Mucosa of descending colon (tissue), 3 donors: Measurements from ENCODE around the gene SLC2A13. TPM values are rescaled to one million over a fixed set of nuclear protein-coding genes. Genes with fewer than 3 reads are reported as not detected.

Experiments used
- ATAC-seq: fragments of 200-7000 bp; cut with Tn5 transposase; one replicate; pipeline ENCODE4 v1.9.1; 2020; ENCODE audit warnings: mild to moderate bottlenecking, moderate library complexity
- DNase-seq, 3 donors: peaks; one replicate each; pipeline ENCODE4 v3.0.0-alpha.2; 2020
- H3K36me3 ChIP-seq: fragments of 200-600 bp; one replicate; pipeline ENCODE4 v1.8.0; 2021; ENCODE audit warnings: low read depth, mild to moderate bottlenecking
- H3K4me1 ChIP-seq: fragments of 200-600 bp; one replicate; pipeline ENCODE4 v1.8.0; 2021; ENCODE audit warnings: low read depth, mild to moderate bottlenecking
- H3K4me3 ChIP-seq: fragments of 200-600 bp; one replicate; pipeline ENCODE4 v1.8.0; 2021; ENCODE audit warnings: mild to moderate bottlenecking
- H3K9me3 ChIP-seq: fragments of 200-600 bp; one replicate; pipeline ENCODE4 v1.8.0; 2021; ENCODE audit warnings: mild to moderate bottlenecking
- intact Hi-C, 2 donors: fragments of 100-400 bp; cut with DNase I in 1 of 2; cut with micrococcal nuclease in 1 of 2; formaldehyde crosslinking; loops; one replicate each; pipeline versions ENCODE4 v1.11.0 to v1.11.1; 2022; cut with DNase I, micrococcal nuclease
- total RNA-seq, 3 donors: library from RNA; stranded (reverse); fragmentation: NEBNext Ultra II Directional in 2 of 3; extraction: Animal tissue kit (Norgen Biotek cat#: 25700) in 2 of 3; gene quantifications; one replicate each; pipeline versions ENCODE4 v1.2.1 to v1.2.4, GENCODE V29; 2021 to 2023
- TF ChIP-seq, protein P1 (sequence below): fragments of 200-600 bp; IDR thresholded peaks from one replicate; pipeline ENCODE4 v1.8.0; 2022; ENCODE audit warnings: antibody characterized with exemption, mild to moderate bottlenecking
- donor health status: DM: no; HTN: no; CAD: no; lungs with moderate emphysema.
- donor health status: DM: no; HTN: no; CAD: no.
- donor health status: DM: no; HTN: yes; CAD: no.

SLC2A13 gene
- total RNA-seq, 3 donors from 2014 or later: 25.0 to 41.8 (median 34.1) TPM

DNA sequence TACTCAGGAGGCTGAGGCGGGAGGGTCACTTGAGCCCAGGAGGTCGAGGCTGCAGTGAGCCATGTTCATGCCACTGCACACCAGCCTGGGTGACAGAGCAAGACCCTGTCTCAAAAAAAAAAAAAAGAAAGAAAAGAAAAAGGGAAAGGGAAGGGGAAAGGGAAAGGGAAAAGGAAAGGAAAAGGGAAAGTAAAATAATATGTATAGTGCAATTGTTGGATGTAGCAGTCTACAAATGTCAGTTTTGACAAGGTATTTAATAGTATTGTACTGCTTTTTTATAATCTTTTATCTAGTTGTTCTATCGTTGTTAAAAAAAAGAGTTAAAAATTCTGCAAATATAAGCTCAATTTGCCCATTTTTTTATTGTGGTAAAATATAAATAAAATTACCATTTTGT is 67.3 kb downstream of the SLC2A13 start:
- Histone ChIP-seq H3K9me3 (no peaks in the 10 kb centered on the region), H3K4me1 (peaks cover 1% of the 10 kb centered on the region), H3K4me3 (no peak overlapping the region), H3K36me3 (no peaks in the 10 kb centered on the region)
- intact Hi-C loops: no loop called here
- DNase-seq: no peak
- TF ChIP-seq, protein P1, sequence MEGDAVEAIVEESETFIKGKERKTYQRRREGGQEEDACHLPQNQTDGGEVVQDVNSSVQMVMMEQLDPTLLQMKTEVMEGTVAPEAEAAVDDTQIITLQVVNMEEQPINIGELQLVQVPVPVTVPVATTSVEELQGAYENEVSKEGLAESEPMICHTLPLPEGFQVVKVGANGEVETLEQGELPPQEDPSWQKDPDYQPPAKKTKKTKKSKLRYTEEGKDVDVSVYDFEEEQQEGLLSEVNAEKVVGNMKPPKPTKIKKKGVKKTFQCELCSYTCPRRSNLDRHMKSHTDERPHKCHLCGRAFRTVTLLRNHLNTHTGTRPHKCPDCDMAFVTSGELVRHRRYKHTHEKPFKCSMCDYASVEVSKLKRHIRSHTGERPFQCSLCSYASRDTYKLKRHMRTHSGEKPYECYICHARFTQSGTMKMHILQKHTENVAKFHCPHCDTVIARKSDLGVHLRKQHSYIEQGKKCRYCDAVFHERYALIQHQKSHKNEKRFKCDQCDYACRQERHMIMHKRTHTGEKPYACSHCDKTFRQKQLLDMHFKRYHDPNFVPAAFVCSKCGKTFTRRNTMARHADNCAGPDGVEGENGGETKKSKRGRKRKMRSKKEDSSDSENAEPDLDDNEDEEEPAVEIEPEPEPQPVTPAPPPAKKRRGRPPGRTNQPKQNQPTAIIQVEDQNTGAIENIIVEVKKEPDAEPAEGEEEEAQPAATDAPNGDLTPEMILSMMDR: no peak
- ATAC-seq: no peak

DNA sequence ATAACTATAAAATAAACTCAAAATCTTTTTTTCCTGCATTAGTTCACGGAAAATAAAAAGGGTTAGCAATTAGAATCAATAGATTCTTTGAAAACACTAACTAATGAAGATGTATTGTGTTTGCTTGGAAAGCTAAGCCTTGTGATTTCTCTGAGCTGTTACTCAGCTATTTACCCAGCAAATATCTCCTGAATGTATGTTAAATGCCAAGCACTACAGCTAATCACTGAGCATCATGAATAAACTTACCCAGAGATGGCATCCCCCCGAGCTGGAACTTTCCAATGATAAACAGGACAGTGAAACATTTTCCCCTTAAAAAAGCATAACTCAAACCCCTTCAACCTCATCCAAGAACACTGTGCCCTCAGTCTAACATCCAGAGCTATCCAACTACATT is 71.2 kb downstream of the SLC2A13 start:
- H3K36me3 ChIP-seq: no peaks in the 10 kb centered on the region
- H3K4me1 ChIP-seq: peaks cover 17% of the 10 kb centered on the region
- ATAC-seq (no peak), DNase-seq (no peak)
- H3K4me3 ChIP-seq: no peak overlapping the region
- no peaks in the 10 kb centered on the region for H3K9me3 ChIP-seq
- intact Hi-C loops: no loop called here
- TF ChIP-seq, protein P1: no peak

DNA sequence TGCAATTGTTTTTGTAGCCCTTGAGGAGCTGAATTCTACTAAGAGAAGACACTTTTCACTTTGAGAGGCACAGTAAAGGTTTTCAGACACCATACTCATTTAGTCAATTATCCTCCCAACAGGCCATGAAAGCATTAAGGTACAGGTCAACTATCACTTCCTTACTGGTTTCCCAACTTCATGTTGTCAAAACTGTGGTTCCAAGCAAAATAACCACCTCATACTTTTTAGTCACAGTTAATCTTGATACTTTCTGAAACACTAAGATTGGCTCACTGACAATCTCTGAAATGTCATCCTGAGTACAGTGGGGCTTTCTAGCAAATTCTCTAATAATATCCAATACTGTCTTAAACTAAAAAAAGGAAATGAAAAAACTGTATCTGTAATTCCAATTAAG is 71.7 kb downstream of the SLC2A13 start:
- intact Hi-C loops: no loop called here
- TF ChIP-seq, protein P1: no peak
- Histone ChIP-seq H3K4me1 (peaks cover 17% of the 10 kb centered on the region), H3K36me3 (no peaks in the 10 kb centered on the region), H3K9me3 (no peaks in the 10 kb centered on the region), H3K4me3 (no peak overlapping the region)
- no peak for DNase-seq
- no peak for ATAC-seq

DNA sequence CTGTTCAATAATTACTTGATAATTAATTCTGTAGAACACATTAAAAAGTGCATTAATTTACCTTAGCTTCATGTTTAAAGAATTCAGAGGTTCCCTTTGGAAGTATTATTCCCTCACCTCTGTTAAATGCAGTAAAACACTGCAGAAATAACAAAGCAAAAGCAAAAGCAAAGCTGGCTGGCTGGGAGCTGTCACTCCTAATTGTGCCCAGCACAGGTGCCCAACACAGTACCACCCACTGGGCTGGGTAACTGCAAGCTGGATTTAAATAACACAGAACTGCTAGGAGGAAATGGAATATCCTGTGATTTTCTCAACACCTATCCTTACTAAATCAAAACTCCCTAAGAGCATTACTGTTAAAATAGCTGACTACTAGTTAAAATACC is 72.6 kb downstream of the SLC2A13 start:
- peak; percentile 93 for ATAC-seq
- Histone ChIP-seq H3K4me3 (no peak overlapping the region), H3K4me1 (peaks cover 17% of the 10 kb centered on the region), H3K36me3 (no peaks in the 10 kb centered on the region), H3K9me3 (no peaks in the 10 kb centered on the region)
- intact Hi-C loops: no loop called here
- TF ChIP-seq, protein P1: no peak
- peak; percentile 54 to 74 (median 57) for DNase-seq

DNA sequence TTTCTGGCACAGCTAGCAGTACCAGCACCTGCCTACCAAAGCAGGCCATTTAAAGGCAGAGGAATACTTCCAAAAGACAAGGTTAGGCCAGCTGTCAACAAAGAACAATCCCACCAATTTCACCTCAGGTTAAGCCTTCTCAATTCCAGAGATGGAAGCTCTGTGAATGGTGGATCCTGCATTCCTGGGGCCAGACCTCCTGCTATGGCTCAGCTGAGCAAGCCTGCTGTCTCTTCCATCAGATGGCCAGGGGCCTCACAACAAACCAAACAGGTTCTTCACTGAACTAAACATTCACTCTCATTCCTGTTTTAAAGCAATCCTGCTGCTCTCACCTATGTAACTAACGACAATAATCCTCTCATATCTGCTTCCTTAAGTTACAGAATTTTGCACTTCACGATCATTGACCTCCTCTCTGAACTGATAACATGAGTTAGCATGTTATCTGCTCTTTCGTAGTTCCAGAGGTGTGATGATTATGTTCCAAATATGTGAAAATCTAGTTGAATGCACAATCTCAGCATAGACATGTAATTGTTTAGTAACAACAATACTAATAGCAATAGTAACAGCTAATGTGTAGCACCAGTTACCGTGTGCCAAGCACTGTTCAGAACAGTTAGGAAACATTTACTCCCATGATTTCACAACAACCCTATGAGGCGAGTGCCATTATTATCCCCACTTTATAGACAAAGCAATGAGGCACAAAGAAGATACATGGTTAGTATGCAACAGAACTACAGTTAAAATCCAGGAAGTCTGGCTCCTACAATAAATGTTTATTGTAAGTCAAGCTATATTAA is 73.2 kb downstream of the SLC2A13 start:
- TF ChIP-seq, protein P1: no peak
- Histone ChIP-seq H3K4me3 (no peak overlapping the region), H3K4me1 (peaks cover 17% of the 10 kb centered on the region), H3K36me3 (no peaks in the 10 kb centered on the region), H3K9me3 (no peaks in the 10 kb centered on the region)
- intact Hi-C loops: no loop called here
- DNase-seq: no peak
- peak; percentile 67 for ATAC-seq
